GM18499 (cell line): Measurements from ENCODE around the gene RPLP2.

ENCODE experiments used
- ATAC-seq: cut with Tn5 transposase; IDR thresholded peaks from one replicate; pipeline ENCODE4 v1.9.1; 2021; ENCODE audit warnings: moderate number of reproducible peaks; ENCODE audit not compliant: insufficient read depth, unreplicated experiment

Gene RPLP2

GRCh38 chr11:790721-791564, 18.8 kb upstream of the RPLP2 start:
- ATAC-seq = no peak

DNA sequence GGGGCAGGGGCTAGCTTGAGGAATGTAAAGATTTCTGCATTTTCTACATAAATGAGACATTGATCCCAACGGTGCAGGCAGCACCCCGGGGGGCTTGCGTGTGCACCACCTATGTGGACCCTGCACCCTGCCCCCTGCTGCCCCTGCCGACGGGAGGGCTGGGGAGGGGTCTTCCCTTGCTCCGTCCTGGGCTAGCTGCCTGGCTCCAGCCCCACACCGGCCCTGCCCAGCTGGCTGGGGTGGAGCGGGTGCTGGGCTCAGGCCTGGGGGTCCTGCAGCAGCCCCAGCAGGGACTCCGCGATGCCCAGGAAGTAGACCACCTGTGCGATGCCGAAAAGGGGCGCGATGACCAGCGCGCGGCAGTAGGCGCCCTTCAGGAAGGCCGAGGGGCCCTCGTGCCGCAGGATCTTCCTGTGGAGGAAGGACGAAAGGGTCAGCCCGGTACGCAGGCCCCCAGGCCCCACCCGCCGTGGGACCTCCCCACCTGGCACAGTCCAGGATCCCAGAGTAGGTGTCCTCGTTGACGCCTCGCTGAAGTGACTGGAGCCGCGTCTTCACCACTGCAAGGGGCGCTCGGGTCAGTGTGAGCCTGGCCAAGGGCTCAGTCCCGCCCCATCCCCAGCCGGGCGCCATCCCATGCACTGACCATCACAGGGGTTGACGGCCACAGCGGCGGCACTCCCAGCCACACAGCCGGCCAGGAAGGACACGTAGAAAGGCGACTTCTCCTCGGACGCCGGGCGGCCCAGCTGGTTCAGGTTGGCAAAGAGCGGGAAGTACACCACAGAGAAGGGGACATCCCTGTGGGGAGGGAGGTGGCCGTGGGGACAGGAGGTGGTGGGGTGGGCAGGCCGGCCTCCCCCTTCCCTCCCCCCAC, 17.9 kb upstream of the RPLP2 start:
- no peak for ATAC-seq

DNA sequence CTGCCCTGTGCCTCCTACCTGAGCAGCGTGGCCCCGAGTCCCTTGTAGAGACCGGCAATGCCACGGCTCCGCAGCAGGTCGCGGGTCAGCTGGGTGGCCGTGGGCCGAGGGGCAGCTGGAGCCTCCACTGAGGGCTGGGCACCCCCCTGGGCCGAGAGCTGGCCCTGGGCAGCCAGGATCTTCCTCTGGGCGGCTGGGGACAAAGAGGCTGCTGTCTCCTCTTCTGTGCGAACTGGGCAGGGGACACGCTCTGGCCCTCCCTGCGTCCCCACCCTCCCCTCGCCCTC, 17.3 kb upstream of the RPLP2 start:
- no peak for ATAC-seq

- ATAC-seq = no peak
Observed at GRCh38 chr11:792873-793272, 16.9 kb upstream of the RPLP2 start.

GRCh38 chr11:793556-793955, 16.2 kb upstream of the RPLP2 start:
- no peak for ATAC-seq

- no peak for ATAC-seq
Observed at GRCh38 chr11:794013-794765, 15.6 kb upstream of the RPLP2 start.

GRCh38 chr11:794766-795633, 14.8 kb upstream of the RPLP2 start:
- no peak for ATAC-seq

DNA sequence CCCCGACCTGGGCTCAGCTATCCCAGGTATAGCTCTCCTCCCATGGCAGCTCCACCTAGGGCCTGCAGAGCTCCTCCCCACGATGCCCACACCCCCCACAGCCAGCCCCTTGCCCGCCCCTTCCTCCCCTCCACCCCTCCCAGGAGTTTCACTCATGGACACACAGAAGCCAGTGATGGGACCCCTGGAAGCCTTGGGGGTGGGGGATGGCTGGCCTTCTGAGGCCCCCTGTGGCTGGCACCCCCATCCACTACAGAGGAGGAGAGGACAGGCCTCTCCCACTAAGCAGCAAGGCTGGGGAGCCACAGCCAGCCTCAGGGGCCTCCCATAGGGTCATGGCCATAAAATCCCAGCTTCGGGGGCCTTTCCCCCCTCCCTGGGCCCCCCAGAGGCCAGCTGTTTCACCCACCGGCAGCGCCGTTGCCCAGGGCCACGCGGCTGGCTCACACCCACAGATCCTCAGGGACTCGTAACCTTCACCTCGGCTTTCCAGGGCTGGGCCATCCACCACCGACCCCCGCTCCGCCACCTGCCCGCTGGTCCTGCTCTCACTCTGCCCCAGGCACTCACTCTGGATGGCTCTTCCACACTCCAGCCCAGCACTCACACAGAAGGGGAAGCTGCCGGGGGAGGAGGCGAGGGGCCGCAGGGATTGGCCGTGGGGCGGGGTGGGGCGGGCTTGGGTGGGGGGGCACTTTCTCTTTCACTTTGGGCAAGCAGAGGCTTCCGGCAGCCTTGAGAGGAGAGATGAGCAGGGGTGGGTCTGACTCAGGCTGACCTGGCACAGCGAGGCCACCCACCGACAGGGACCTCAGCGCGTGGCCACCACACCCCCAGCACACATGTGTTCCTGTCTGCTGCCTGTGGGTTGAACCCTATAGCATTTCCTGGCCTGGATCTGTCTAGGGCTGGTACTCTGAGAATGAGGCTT, 13.9 kb upstream of the RPLP2 start:
- ATAC-seq = no peak

DNA sequence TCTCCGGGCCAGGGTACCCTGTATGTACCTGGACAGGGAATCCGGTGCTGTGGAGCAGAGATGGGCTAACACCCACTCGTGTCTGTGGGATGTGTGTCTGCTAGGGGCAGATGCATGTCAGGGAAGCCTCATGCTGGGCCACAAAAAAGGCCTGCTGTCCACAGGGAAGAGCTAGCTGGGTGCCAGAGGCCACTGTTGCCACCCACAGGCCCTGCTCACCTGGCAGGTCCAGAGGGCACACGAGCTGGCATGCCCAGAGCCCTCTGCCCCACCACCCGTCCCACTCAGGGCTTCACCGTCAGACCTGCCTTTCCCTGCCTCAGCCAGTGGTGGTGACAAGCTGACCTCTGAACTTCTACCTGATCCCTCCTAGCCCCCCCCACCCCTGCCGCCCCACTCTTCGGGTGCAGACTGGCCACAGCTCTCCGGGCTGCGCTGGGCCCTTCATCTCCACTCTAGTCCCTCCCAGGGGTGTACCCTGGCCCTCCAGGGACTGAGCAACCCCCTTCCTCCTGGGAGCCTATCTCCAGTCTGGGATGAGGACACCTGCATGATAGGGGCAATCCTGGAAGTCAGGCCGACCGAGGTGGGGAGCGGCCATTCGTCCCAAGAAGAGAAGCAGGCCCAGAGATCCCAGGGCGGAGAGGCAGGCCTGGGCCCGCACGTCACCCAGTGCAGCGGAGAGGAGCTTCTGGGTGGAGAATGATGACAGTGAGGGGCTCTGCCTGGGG, 13.0 kb upstream of the RPLP2 start:
- no peak for ATAC-seq

DNA sequence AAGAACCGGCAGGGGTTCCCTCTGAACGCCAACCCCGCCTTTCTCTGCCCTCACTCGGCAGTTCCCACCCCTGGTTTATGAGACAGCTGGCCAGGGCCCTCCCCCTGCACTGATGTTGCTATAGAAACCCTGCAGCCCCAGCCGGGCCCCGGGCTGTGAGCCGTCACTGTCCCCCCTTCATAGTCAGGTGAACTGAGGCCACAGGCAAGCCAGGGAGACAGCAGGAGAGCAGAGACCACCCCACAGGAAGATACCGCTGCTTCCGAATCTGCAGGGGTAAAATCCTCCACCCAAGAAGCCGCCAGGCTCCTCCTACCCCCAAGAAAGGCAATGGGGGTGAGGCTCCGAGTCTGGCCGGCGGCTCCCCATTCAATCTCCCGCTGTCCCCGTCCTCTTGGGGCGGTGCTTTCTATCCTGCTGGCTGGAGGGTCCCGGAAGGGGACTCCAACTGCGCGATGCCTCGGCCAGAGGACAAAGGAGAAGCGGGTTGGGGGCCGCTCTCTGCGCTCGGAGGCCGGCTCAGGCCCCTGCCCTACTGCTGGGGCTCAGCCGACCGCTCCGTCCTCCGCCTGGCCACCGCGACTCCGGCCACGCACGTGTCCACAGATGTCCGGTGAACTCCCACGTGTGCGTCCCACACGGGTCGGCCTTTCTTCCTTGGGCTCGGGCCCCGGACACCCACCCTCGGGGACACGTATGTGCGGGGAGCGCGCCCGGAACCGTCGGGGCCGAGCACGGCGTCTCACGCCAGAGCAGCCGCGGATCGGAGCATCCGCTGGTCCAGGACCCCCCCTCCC, 12.3 kb upstream of the RPLP2 start:
- no peak for ATAC-seq

DNA sequence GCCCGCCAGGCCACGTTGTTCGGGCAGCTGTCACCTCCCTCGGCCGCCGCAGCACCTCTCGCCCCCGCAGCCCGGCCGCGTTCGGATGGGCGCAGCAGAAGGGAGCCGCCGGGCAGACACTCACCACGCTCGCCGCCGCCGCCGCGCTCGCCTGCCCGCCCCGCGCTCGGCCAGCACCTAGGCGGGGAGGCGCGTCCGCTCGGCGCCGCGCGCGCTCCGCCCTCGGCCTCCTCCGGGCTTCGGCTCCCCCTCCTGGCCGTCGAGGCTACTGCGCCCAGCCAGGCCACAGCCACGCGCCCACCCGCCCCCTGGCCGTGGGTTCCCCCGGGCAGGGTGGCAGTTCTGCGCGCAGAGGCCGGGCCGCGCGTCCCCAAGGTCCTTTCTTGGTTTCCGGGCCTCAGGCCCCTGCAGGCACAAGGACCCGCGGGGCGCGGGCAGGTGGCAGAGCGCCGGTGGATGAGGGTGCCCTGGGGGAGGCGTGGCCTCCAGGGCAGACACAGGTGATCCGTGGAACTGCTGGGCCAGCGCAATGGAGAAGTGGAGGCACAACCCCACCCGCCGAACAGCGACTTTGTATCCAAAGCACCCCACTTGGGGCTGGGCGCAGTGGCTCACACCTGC, 11.6 kb upstream of the RPLP2 start, which contains the start of gene SLC25A22:
TSS of gene SLC25A22 (minus strand) at position 189 of the 621 bp plus-strand sequence. CDS start 3,275 bp downstream, outside the sequence.
- ATAC-seq = no peak

GRCh38 chr11:799641-800316, 10.0 kb upstream of the RPLP2 start:
- ATAC-seq = no peak

DNA sequence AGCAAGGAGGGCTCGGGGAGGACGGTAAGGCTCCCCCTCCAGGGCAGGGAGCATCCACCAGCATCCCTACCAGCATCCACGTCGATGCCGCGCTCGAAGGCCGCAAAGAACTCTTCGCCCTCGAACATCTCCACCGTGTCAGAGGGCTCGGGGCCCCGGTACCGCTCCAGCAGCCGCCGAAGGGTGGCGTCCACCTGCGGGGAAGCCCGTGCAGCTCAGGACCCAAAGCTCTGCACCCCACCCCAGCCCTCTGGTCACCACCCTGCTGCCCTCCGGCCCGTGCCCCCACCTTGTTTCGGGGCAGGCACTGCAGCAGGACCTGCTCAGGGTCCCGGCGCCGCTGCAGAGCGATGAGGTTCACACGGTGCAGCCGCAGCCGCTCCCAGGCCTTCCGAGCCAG, 9.3 kb upstream of the RPLP2 start:
- no peak for ATAC-seq

DNA sequence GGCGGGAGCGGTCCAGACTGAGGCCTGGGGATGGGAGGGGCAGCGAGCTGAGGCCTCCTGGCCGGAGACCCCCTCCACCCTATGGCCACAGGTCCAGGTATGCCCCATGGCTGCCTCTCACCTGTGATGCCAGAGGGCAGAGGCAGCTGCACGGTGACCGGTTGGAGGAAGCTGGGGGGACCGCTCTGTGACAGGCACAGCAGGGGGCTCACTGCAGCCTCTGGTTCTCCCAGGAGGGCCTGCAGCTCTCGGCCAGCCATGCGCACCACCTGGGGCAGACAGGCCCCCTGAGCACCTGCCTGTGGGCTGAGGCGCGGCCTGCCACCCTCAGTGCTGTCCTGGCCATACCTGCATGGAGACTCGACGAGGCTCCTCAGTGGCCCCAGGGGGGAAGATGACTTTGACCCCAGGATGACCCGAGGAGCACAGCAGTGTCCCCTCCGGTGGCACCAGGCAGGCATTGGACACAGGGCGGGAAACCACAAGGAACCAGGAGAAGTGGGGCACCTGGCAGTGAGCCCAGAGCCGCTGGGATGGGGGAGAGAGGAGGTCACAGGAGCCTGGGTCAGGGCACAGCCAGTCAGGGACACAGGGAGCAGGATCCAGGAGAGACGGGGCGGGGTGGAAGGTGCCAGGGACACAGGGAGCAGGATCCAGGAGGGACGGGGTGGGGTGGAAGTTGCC, 8.5 kb upstream of the RPLP2 start:
- ATAC-seq = no peak

- ATAC-seq = no peak
Observed at GRCh38 chr11:802018-802617, 7.6 kb upstream of the RPLP2 start.
